CD4-positive, alpha-beta T cell treated with Interferon gamma for 1 hour (primary cell): Measurements from ENCODE around the gene HPX.
A peak's percentile ranks its signal among the peaks of the same experiment; 100 is the strongest.
"Not testable (repeated sequence)": the region's sequence is repeated elsewhere in the genome, so short reads cannot be mapped to it uniquely, and the experiment has no call there.

ENCODE experiments used
- DNase-seq: peaks from one replicate; pipeline ENCODE4 v3.0.0-alpha.2; 2020

The HPX gene

GRCh38 chr11:6414874-6415328 is 25.9 kb downstream of the HPX start:
- no peak for DNase-seq

- DNase-seq: peak; percentile 71
Observed at GRCh38 chr11:6413791-6414201, 27.0 kb downstream of the HPX start.

DNA sequence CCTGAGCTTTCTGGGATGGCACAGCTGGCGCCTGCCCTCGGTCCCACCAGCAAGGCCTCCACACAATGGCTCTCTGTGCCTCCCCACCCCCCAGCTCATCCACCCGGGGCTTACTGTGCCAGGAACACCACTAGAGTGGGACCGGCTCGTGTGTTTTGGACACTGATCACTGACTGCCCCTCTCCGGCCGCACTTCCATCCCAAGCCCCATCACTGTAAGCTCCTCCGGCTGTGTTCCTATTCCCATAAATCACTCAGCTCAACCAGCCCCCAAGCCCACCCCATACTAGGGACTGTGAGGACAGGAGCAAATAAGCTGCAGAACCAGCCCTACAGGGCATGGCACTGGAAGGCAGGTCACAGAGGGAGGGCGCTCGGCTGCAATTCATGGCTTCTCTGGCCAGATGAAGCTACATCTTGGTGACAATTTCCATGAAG is 29.2 kb downstream of the HPX start:
- no peak for DNase-seq

GRCh38 chr11:6410695-6411430 is 29.9 kb downstream of the HPX start:
- no peak for DNase-seq

- no peak for DNase-seq
Observed at GRCh38 chr11:6406370-6406769, 34.4 kb downstream of the HPX start.

DNA sequence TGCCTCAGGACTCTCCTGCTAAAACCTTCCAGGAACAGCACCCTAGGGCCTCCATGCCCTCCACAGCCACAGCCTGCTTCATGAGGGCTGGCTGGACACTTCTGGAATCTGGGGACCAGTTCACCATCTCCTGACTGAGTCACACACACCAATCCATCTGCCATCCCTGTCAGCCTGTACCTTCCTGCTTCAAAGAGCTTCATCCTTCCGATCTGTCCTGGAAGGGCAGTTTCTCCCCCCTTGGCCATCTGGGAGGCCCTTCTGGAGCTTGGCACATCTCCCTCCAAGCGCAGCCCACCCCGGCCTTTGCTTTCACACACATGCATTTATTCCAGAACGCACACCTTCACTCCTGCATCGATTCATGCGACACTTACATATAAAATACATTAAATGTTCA is 34.9 kb downstream of the HPX start:
- DNase-seq: no peak

DNA sequence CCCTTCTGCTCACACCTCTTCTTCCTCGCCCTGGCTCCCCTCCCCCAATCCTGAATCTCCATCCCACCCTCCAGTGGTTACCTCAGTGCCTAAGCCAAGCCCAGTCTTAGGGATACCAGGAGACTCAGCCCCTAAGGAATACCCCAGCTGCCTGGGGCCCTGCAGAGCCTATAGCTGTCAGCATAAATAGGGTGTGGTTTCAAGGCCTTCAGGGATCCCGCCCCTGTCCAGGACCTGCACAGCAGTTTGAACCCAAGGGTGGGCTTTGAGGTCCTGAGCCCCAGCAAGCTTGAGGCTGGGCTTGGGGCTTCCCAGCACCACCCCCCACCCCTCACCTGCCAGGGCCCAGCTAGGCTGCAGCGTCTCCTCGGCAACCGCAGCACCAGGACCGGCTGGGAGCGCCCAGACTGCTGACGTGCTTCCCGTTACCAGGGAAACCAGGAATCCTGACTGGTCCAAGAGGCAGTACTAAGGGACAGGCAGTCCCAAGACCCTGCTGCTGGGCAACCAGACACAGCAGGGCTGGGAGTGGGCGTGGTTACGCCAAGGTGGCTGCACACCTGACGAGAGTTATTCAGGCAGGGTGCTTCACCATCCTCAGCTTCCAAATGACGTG is 35.6 kb downstream of the HPX start:
- DNase-seq: no peak

- DNase-seq: peak; percentile 48
Observed at GRCh38 chr11:6404342-6405051, 36.3 kb downstream of the HPX start.

DNA sequence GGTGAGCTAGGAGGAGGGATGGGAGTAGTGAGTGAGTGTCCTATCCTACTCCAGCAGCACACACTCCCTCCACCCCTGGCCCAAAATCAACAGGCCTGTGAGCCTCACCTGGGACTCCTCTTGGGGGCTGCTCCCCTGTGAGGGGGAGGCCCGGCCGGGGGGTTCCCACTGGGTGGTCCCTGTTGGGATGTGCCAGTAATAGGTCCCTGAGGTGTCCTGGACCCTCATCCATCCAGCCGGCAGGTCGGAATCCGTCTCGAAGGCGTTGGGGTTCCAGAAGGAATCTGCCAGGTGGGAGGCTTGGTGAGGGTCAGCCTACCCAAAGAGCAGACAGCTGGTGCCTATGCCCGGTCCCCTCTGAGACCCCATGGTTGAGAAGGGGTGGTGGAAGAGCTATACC is 37.2 kb downstream of the HPX start:
- no peak for DNase-seq

DNA sequence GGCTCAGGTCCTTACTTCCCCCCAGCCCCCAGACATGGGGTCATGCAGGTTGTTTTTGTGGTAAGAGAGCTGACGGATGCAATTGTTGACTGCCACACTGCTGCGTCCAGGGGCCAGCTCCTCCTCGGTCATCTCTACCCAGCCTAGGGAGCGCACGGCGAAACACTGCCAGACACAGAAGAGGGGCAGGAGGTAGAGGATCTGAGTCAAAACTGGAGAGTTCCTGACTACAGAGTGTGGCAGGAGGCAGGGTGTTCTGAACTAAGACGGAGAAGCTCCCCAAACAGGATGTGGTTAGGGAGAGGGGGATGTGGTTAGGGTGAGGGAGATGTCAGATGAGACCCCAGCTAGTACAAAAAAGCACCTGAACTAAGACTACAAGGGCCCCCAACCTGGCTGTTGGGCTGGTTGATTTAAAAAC is 38.2 kb downstream of the HPX start:
- peak; percentile 81 for DNase-seq

GRCh38 chr11:6402061-6402470 is 38.7 kb downstream of the HPX start:
- DNase-seq: no peak

GRCh38 chr11:6401464-6401863 is 39.3 kb downstream of the HPX start:
- no peak for DNase-seq

- no peak for DNase-seq
Observed at GRCh38 chr11:6400431-6401345, 40.1 kb downstream of the HPX start.

GRCh38 chr11:6397636-6398035 is 43.2 kb downstream of the HPX start:
- no peak for DNase-seq

DNA sequence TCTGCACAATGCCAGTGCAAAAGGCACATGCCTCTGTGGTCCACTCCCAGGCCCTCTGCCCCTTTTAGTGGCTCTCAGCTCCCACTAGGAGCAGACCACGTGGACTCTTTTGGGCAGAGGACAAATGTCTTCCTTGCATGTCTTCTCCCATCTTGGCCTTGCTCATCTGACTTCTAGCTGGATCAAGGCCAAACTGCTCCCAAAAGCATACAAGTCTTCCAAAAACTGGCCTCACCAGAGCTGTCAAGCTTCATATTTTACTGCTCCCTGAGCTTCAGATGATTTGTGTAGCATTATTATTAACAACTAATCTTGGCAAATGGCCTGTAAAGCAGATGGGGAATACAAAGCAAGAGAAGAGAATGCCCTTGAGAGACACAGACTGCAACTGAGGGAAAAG is 43.6 kb downstream of the HPX start:
- no peak for DNase-seq

DNA sequence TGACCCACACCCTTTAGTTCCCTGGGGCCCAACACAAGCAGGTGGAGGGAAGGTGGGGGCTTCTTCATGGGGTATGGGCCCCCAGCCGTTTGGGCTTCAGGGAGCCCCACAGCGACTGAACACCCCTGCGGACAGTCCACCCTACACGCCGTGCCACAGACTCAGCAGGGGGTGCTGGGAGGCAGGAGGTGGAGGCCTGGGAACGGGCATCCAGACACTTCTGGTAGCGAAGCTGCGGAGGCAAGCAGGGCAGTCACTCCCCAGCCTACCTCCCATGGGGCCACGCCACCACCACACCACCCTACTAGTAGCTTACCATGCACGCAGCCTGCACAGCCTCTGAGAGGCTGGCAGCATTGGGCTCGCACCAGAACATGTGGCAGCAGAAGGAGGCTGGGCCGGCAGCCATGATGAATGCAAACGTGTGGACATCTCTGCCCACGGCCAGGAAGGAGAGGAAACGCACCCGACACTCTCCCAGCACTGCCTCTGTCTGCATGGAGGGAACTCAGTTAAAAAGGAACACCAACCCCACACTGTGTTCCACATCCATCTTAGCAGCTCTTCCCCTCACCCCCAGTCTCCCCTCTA is 45.2 kb downstream of the HPX start:
- DNase-seq: no peak

DNA sequence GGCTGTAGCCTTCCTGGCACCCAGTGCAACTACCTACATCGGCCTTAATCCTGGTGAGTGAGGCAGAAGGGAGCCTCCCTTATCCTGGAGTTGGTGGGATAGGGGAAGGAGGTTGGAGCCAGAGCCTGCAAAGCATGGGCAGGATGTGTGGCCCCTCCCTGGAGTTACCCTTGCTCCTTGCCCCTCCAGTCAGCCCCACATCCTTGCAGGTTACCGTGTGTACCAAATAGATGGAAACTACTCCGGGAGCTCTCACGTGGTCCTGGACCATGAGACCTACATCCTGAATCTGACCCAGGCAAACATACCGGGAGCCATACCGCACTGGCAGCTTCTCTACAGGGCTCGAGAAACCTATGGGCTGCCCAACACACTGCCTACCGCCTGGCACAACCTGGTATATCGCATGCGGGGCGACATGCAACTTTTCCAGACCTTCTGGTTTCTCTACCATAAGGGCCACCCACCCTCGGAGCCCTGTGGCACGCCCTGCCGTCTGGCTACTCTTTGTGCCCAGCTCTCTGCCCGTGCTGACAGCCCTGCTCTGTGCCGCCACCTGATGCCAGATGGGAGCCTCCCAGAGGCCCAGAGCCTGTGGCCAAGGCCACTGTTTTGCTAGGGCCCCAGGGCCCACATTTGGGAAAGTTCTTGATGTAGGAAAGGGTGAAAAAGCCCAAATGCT is 46.7 kb downstream of the HPX start:
- DNase-seq: no peak

DNA sequence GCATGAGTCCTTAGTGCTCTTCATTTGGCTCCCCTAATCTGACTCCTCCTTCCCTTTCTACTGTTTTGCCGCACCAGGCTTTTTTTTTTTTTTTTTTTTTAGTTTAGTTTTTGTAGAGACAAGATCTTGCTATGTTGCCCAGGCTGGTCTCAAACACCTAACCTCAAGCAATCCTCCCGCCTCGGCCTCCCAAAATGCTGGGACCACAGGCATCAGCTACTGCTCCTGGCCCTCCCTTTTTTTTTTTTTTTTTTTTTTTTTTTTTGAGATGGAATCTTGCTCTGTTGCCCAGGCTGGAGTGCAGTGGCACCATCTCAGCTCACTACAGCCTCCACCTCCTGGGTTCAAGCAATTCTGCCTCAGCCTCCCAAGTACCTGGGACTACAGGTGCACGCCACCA is 48.5 kb downstream of the HPX start:
- DNase-seq: not testable (repeated sequence)

- DNase-seq: no peak
Observed at GRCh38 chr11:6391537-6392134, 49.2 kb downstream of the HPX start.

GRCh38 chr11:6390718-6391469 is 49.9 kb downstream of the HPX start:
- DNase-seq: no peak
